GM13977 (cell line): ENCODE data around the gene BEND3.
A peak's percentile ranks its signal among the peaks of the same experiment; 100 is the strongest.

Experiments used
- DNase-seq: peaks from one replicate; pipeline ENCODE4 v3.0.0; 2012; ENCODE audit warnings: low spot score
- CTCF ChIP-seq: IDR thresholded peaks from 2 replicates; pipeline ENCODE4 v1.5.1; 2012; ENCODE audit warnings: mild to moderate bottlenecking, control low read depth; ENCODE audit not compliant: insufficient read depth; ENCODE audit errors: extremely low read depth, missing control alignments
- in situ Hi-C: fragments of 300-500 bp; cut with MboI; formaldehyde crosslinking; loops from one replicate; pipeline ENCODE4 v1.12.0; 2022; ENCODE audit warnings: low sequenced_read_pairs, low pct_unique_long_range_greater_than_20kb, mixed read lengths, inconsistent platforms; ENCODE audit not compliant: unreplicated experiment

The BEND3 gene

GRCh38 chr6:107116328-107116892 is 1.1 kb upstream of the BEND3 start:
- in situ Hi-C loops: no loop called here
- peak; percentile 21 for TF ChIP-seq CTCF
- peak; percentile 56 for DNase-seq

GRCh38 chr6:107115695-107116327 is 496 bp upstream of the BEND3 start:
- in situ Hi-C loops: no loop called here
- TF ChIP-seq CTCF: no peak
- peak; percentile 63 for DNase-seq

GRCh38 chr6:107114213-107114925 is 946 bp downstream of the BEND3 start:
- TF ChIP-seq CTCF: peak; percentile 87
- peak; percentile 91 for DNase-seq
- in situ Hi-C loops: no loop called here

- no peak for TF ChIP-seq CTCF
- no peak for DNase-seq
- in situ Hi-C loops: no loop called here
Measured at GRCh38 chr6:107110200-107110599, 5.1 kb downstream of the BEND3 start.

- in situ Hi-C loops: no loop called here
Measured at GRCh38 chr6:107108201-107108890, 7.0 kb downstream of the BEND3 start.

More at GRCh38 chr6:107108201-107108890, 7.0 kb downstream of the BEND3 start:
- no peak for TF ChIP-seq CTCF
- no peak for DNase-seq
